K562 (cell line): Measurements from ENCODE around the gene CLCN6. TPM values are rescaled to one million over a fixed set of nuclear protein-coding genes. Genes with fewer than 3 reads are reported as not detected.
A peak's percentile ranks its signal among the peaks of the same experiment; 100 is the strongest.

ENCODE experiments used
- AFF1 ChIP-seq, 2 experiments: fragments of 450-650 bp; IDR thresholded peaks; 2 replicates each; pipeline ENCODE4 v1.6.1; 2018; ENCODE audit warnings: mild to moderate bottlenecking in 2 of 2, low read depth in 1 of 2; ENCODE audit not compliant: partially characterized antibody in 2 of 2
- CUX1 ChIP-seq: fragments of 200-800 bp; sonication (Bioruptor generic); IDR thresholded peaks from 2 replicates; pipeline ENCODE4 v1.6.1; 2016; ENCODE audit warnings: missing genetic modification characterization, missing compliant biosample characterization
- ESRRA ChIP-seq: fragments of 450-650 bp; IDR thresholded peaks from 2 replicates; pipeline ENCODE4 v1.6.1; 2014; ENCODE audit warnings: low read depth, mild to moderate bottlenecking, moderate library complexity, borderline replicate concordance
- NFXL1 ChIP-seq: fragments of 450-650 bp; formaldehyde crosslinking; IDR thresholded peaks from 2 replicates; pipeline ENCODE4 v1.4.0; 2021; ENCODE audit warnings: mild to moderate bottlenecking
- RUNX1 ChIP-seq: sonication (generic); IDR thresholded peaks from 2 replicates; pipeline ENCODE4 v1.6.1; 2016; ENCODE audit warnings: antibody characterized with exemption, low read depth
- SLC30A9 ChIP-seq: fragments of 250-450 bp; sonication (Bioruptor Pico); IDR thresholded peaks from 2 replicates; pipeline ENCODE4 v1.8.0; 2022; ENCODE audit warnings: mild to moderate bottlenecking, moderate library complexity
- ZBTB26 ChIP-seq: fragments of 450-650 bp; formaldehyde crosslinking; IDR thresholded peaks from 2 replicates; pipeline ENCODE4 v1.4.0; 2022; ENCODE audit warnings: missing genetic modification characterization
- polyA plus RNA-seq, 8 experiments: library from polyadenylated mRNA; depleted of rRNA in 4 of 8; stranded (reverse) in 5 of 8; unstranded in 3 of 8; fragments of >200 nt; fragmentation: Nextera tagmentation in 2 of 8; fragmentation: Illumina TruSeq in 1 of 8; extraction: Ambion mirVana in 2 of 8; extraction: Trizol in 1 of 8; gene quantifications; 2 replicates each; pipeline versions ENCODE4 v1.2.1 to v1.2.3, GENCODE V29; 2011 to 2014; ENCODE audit warnings: inconsistent platforms in 1 of 8, missing spikeins in 1 of 8
- total RNA-seq, 7 experiments: library from RNA; depleted of rRNA in 6 of 7; stranded (reverse); fragments of >200 nt in 6 of 7; fragmentation: Illumina TruSeq in 2 of 7; extraction: Trizol in 2 of 7; gene quantifications; 2 replicates each; pipeline versions ENCODE4 v1.2.1 to v1.2.3, GENCODE V29; 2011 to 2021; ENCODE audit warnings: low replicate concordance in 1 of 7
- TF ChIP-seq, protein P1 (sequence below): IDR thresholded peaks from 3 replicates; pipeline ENCODE4 v1.6.1; 2011; ENCODE audit warnings: borderline replicate concordance, mild to moderate bottlenecking, moderate library complexity; ENCODE audit not compliant: insufficient read length; ENCODE audit errors: extremely low read depth

The CLCN6 gene
- total and polyA plus RNA-seq, 9 of the 15 experiments (the other 6 are each of a cell fraction or from before 2014, with no cell fraction given), result 2.0 to 21.8 (median 13.6) TPM

GRCh38 chr1:11805422-11806306 lies at the start of gene CLCN6, which contains the start of gene MTHFR (continued):
- TF ChIP-seq CUX1 (no peak), RUNX1 (no peak; the same call in 1 of the 2 replicates), ESRRA (peak; percentile 91), ZBTB26 (0 out of 2 replicates have a peak, but pooled peaks have one; percentile 7), NFXL1 (CRISPR knock-in tag) (0 out of 2 replicates have a peak, but pooled peaks have one; percentile 37), SLC30A9 (CRISPR knock-in tag) (no peak), AFF1 (IDR thresholded peaks at IDR 0.05; ENCODE audit: low read depth in 1 of 2, partially characterized antibody in 2 of 2) (no peak)
- TF ChIP-seq, protein P1, sequence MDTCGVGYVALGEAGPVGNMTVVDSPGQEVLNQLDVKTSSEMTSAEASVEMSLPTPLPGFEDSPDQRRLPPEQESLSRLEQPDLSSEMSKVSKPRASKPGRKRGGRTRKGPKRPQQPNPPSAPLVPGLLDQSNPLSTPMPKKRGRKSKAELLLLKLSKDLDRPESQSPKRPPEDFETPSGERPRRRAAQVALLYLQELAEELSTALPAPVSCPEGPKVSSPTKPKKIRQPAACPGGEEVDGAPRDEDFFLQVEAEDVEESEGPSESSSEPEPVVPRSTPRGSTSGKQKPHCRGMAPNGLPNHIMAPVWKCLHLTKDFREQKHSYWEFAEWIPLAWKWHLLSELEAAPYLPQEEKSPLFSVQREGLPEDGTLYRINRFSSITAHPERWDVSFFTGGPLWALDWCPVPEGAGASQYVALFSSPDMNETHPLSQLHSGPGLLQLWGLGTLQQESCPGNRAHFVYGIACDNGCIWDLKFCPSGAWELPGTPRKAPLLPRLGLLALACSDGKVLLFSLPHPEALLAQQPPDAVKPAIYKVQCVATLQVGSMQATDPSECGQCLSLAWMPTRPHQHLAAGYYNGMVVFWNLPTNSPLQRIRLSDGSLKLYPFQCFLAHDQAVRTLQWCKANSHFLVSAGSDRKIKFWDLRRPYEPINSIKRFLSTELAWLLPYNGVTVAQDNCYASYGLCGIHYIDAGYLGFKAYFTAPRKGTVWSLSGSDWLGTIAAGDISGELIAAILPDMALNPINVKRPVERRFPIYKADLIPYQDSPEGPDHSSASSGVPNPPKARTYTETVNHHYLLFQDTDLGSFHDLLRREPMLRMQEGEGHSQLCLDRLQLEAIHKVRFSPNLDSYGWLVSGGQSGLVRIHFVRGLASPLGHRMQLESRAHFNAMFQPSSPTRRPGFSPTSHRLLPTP, result no peak
